ENCODE results near the gene KCNN1. TPM values are rescaled to one million over a fixed set of nuclear protein-coding genes. Genes with fewer than 3 reads are reported as not detected.
A peak's percentile ranks its signal among the peaks of the same experiment; 100 is the strongest.

Gene KCNN1
- total RNA-seq, 1 experiment from 2014 or later, result 0.90 TPM

GRCh38 chr19:18017275-18018083, 50.6 kb downstream of the KCNN1 start:
- in situ Hi-C loops (cut with HindIII; ENCODE audit: low pct_unique_long_range_greater_than_20kb, low sequenced_read_pairs), result no loop called here
- ATAC-seq (no peak), DNase-seq (ENCODE audit: low read depth, low spot score) (no peak)
- TF ChIP-seq, protein P1, sequence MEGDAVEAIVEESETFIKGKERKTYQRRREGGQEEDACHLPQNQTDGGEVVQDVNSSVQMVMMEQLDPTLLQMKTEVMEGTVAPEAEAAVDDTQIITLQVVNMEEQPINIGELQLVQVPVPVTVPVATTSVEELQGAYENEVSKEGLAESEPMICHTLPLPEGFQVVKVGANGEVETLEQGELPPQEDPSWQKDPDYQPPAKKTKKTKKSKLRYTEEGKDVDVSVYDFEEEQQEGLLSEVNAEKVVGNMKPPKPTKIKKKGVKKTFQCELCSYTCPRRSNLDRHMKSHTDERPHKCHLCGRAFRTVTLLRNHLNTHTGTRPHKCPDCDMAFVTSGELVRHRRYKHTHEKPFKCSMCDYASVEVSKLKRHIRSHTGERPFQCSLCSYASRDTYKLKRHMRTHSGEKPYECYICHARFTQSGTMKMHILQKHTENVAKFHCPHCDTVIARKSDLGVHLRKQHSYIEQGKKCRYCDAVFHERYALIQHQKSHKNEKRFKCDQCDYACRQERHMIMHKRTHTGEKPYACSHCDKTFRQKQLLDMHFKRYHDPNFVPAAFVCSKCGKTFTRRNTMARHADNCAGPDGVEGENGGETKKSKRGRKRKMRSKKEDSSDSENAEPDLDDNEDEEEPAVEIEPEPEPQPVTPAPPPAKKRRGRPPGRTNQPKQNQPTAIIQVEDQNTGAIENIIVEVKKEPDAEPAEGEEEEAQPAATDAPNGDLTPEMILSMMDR (IDR thresholded peaks at IDR 0.05), result no peak
- TF ChIP-seq REST (IDR thresholded peaks at IDR 0.05; ENCODE audit: insufficient read depth in 1 of 2, low read depth in 2 of 2, low read length in 1 of 2), result no peak
- TF ChIP-seq POLR2AphosphoS5 (IDR thresholded peaks at IDR 0.05; ENCODE audit: low read depth, low read length), result no peak
- TF ChIP-seq SIN3A (IDR thresholded peaks at IDR 0.05; ENCODE audit: borderline replicate concordance, insufficient read depth, low read depth, low read length), result no peak
- no peak for TF ChIP-seq TCF7L2 (IDR thresholded peaks at IDR 0.05; ENCODE audit: low read depth, low read length)
- H3K4me3 ChIP-seq (ENCODE audit: low read depth in 2 of 2, low read length in 2 of 2), result no peak overlapping the region
- ChIA-PET POLR2A (no interaction called here), CTCF (no interaction called here)
- H3K36me3 ChIP-seq (ENCODE audit: control insufficient read depth, insufficient read depth, low read length), result no peaks in the 10 kb centered on the region
- H3K9me3 ChIP-seq (ENCODE audit: control insufficient read depth, insufficient read depth, low read depth, low read length), result no peaks in the 10 kb centered on the region
- H3K27me3 ChIP-seq (ENCODE audit: control insufficient read depth, insufficient read depth, low read length), result no peaks in the 10 kb centered on the region
- peaks cover 25% of the 10 kb centered on the region for H3K4me1 ChIP-seq (ENCODE audit: control insufficient read depth, insufficient read depth, low read length)
- BruUV-seq (replicated peaks), result no TSS peak
- peak overlapping the region; percentile 55; the same call in 1 of the 2 replicates for H3K27ac ChIP-seq (ENCODE audit: low read length)
- intact Hi-C loops (cut with micrococcal nuclease; ENCODE audit: unreplicated experiment), result no loop called here

- no peaks in the 10 kb centered on the region for H3K27me3 ChIP-seq (ENCODE audit: control insufficient read depth, insufficient read depth, low read length)
- intact Hi-C loops (cut with micrococcal nuclease; ENCODE audit: unreplicated experiment), result no loop called here
Measured at GRCh38 chr19:18020212-18021085, 53.5 kb downstream of the KCNN1 start.

More at GRCh38 chr19:18020212-18021085, 53.5 kb downstream of the KCNN1 start:
- Histone ChIP-seq H3K9me3 (ENCODE audit: control insufficient read depth, insufficient read depth, low read depth, low read length) (no peaks in the 10 kb centered on the region), H3K4me3 (ENCODE audit: low read depth in 2 of 2, low read length in 2 of 2) (no peak overlapping the region), H3K36me3 (ENCODE audit: control insufficient read depth, insufficient read depth, low read length) (no peaks in the 10 kb centered on the region), H3K27ac (ENCODE audit: low read length) (peak overlapping the region; percentile 40), H3K4me1 (ENCODE audit: control insufficient read depth, insufficient read depth, low read length) (peaks cover 18% of the 10 kb centered on the region; the same call in 1 of the 2 replicates)
- no peak for DNase-seq (ENCODE audit: low read depth, low spot score)
- ChIA-PET POLR2A (no interaction called here), CTCF (no interaction called here)
- in situ Hi-C loops (cut with HindIII; ENCODE audit: low pct_unique_long_range_greater_than_20kb, low sequenced_read_pairs), result no loop called here
- BruUV-seq (replicated peaks), result no TSS peak
- TF ChIP-seq POLR2AphosphoS5 (IDR thresholded peaks at IDR 0.05; ENCODE audit: low read depth, low read length), result no peak
- TF ChIP-seq SIN3A (IDR thresholded peaks at IDR 0.05; ENCODE audit: borderline replicate concordance, insufficient read depth, low read depth, low read length), result no peak
- TF ChIP-seq, protein P1 (IDR thresholded peaks at IDR 0.05), result no peak
- no peak for TF ChIP-seq TCF7L2 (IDR thresholded peaks at IDR 0.05; ENCODE audit: low read depth, low read length)
- TF ChIP-seq REST (IDR thresholded peaks at IDR 0.05; ENCODE audit: insufficient read depth in 1 of 2, low read depth in 2 of 2, low read length in 1 of 2), result no peak
- peak; percentile 55 for ATAC-seq

All from Panc1 (cell line).